Choroid plexus epithelial cell (primary cell): Measurements from ENCODE around the gene LAMA4.
A peak's percentile ranks its signal among the peaks of the same experiment; 100 is the strongest.

ENCODE experiments used
- DNase-seq: peaks from one replicate; pipeline ENCODE4 v3.0.0-alpha.2; 2010; ENCODE audit warnings: low read depth
- H3K4me3 ChIP-seq: 2 replicates; pipeline ENCODE4 v1.5.1; 2011; ENCODE audit warnings: low read depth, mild to moderate bottlenecking, control low read depth, low read length, moderate library complexity
- TF ChIP-seq, protein P1 (sequence below): conservative IDR thresholded peaks from 2 replicates; pipeline ENCODE4 v1.5.1; 2011; ENCODE audit warnings: low read depth, mild to moderate bottlenecking, control low read depth, inconsistent platforms, low read length, moderate library complexity

The LAMA4 gene

GRCh38 chr6:112169541-112169940 is 84.8 kb downstream of the LAMA4 start:
- DNase-seq: no peak
- TF ChIP-seq, protein P1, sequence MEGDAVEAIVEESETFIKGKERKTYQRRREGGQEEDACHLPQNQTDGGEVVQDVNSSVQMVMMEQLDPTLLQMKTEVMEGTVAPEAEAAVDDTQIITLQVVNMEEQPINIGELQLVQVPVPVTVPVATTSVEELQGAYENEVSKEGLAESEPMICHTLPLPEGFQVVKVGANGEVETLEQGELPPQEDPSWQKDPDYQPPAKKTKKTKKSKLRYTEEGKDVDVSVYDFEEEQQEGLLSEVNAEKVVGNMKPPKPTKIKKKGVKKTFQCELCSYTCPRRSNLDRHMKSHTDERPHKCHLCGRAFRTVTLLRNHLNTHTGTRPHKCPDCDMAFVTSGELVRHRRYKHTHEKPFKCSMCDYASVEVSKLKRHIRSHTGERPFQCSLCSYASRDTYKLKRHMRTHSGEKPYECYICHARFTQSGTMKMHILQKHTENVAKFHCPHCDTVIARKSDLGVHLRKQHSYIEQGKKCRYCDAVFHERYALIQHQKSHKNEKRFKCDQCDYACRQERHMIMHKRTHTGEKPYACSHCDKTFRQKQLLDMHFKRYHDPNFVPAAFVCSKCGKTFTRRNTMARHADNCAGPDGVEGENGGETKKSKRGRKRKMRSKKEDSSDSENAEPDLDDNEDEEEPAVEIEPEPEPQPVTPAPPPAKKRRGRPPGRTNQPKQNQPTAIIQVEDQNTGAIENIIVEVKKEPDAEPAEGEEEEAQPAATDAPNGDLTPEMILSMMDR: no peak
- H3K4me3 ChIP-seq: no peak overlapping the region

GRCh38 chr6:112163295-112164257 is 90.8 kb downstream of the LAMA4 start:
- DNase-seq: peak; percentile 55
- TF ChIP-seq, protein P1: peak; percentile 89

GRCh38 chr6:112160745-112161144 is 93.6 kb downstream of the LAMA4 start:
- peak; percentile 20 for DNase-seq
- no peak overlapping the region for H3K4me3 ChIP-seq
- TF ChIP-seq, protein P1: no peak

More at GRCh38 chr6:112163295-112164257, 90.8 kb downstream of the LAMA4 start:
- no peak overlapping the region for H3K4me3 ChIP-seq

DNA sequence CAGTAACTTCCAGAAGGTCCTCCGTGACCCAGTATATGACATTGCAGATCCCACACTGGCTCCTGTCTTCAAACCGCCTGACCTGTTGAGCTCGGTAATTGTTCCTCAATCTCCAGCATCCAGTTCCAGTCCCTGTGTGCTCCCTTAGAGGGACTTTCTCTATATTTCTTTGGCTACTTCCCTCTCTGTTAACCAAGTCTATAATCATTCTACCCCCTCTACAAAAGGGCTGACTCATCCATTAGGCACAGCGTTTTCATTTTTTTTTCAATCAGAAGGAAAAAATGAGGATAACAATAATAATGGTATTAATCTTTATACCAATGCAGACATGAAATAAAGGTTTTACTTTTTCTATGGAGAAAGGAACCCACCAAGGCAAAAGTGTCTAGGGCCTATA is 97.7 kb downstream of the LAMA4 start:
- no peak for DNase-seq
- no peak overlapping the region for H3K4me3 ChIP-seq
- TF ChIP-seq, protein P1: no peak

GRCh38 chr6:112155886-112156285 is 98.5 kb downstream of the LAMA4 start:
- peak; percentile 44 for DNase-seq
- TF ChIP-seq, protein P1: no peak
- H3K4me3 ChIP-seq: no peak overlapping the region

DNA sequence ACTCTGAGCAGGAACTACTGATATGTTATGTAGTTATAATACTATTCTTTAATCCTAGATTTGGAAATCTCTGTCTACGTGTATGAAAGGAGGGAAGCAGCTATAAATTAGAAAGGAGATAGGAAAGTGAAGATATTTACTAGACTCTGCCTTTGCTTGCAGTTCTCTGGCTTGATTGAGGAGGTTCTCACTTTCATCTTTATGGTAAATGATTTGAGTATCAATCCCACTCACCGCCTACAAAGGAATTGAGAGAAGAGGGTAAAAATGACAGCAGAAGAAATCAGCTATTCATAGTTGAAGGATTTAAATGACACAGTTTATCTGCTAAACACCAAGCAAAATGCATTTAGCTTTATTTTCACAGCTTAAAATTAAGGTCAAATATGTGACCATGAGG is 99.7 kb downstream of the LAMA4 start:
- TF ChIP-seq, protein P1: no peak
- H3K4me3 ChIP-seq: no peak overlapping the region
- no peak for DNase-seq
